ENCODE measurements around the gene GLS2.

DNA sequence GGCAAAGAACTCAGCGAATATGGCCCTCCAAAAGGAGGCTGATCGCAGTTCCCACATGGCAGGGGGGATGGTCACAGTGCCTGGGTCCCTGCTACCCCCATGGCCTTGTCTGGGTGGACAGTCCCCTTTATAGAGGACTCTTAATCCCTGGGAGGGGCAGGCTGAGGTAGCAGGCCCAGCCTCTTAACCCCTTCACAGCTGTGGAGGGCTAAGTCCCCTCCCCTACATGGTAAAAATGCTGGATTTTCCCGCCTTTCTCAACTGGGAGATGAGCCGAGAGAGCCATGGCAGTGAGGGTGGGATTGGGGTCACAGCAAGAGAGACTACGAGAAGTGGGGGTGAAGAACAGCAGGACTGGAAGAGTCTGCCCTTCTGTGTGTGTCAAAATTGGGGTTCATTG is 33.4 kb downstream of the GLS2 start, which contains the start of gene MIP:
- TF ChIP-seq, protein P1, sequence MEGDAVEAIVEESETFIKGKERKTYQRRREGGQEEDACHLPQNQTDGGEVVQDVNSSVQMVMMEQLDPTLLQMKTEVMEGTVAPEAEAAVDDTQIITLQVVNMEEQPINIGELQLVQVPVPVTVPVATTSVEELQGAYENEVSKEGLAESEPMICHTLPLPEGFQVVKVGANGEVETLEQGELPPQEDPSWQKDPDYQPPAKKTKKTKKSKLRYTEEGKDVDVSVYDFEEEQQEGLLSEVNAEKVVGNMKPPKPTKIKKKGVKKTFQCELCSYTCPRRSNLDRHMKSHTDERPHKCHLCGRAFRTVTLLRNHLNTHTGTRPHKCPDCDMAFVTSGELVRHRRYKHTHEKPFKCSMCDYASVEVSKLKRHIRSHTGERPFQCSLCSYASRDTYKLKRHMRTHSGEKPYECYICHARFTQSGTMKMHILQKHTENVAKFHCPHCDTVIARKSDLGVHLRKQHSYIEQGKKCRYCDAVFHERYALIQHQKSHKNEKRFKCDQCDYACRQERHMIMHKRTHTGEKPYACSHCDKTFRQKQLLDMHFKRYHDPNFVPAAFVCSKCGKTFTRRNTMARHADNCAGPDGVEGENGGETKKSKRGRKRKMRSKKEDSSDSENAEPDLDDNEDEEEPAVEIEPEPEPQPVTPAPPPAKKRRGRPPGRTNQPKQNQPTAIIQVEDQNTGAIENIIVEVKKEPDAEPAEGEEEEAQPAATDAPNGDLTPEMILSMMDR (IDR thresholded peaks at IDR 0.05) = no peak
- no peak for TF ChIP-seq POLR2A (IDR thresholded peaks at IDR 0.05)
